Ectodermal cell (in vitro differentiated cells): ENCODE results near the gene ELF2.
"Not testable (repeated sequence)": the region's sequence is repeated elsewhere in the genome, so short reads cannot be mapped to it uniquely, and the experiment has no call there.

Source experiments
- H3K27ac ChIP-seq: 2 replicates; pipeline ENCODE4 v1.7.0; 2013; ENCODE audit warnings: mild to moderate bottlenecking, low read depth, low read length; ENCODE audit not compliant: insufficient read depth, poor library complexity, severe bottlenecking
- H3K27me3 ChIP-seq: 2 replicates; pipeline ENCODE4 v1.7.0; 2013; ENCODE audit warnings: mild to moderate bottlenecking, low read length; ENCODE audit not compliant: insufficient read depth, control insufficient read depth, poor library complexity, severe bottlenecking
- H3K36me3 ChIP-seq: one replicate; pipeline ENCODE4 v1.7.0; 2013; ENCODE audit warnings: low read length; ENCODE audit not compliant: control insufficient read depth, insufficient read depth
- H3K4me1 ChIP-seq: one replicate; pipeline ENCODE4 v1.7.0; 2013; ENCODE audit warnings: low read length; ENCODE audit not compliant: control insufficient read depth, insufficient read depth
- H3K4me3 ChIP-seq: 2 replicates; pipeline ENCODE4 v1.7.0; 2013; ENCODE audit warnings: low read depth, low read length, control low read depth; ENCODE audit not compliant: insufficient read depth
- H3K9me3 ChIP-seq: 2 replicates; pipeline ENCODE4 v1.7.0; 2013; ENCODE audit warnings: mild to moderate bottlenecking, low read length, moderate library complexity; ENCODE audit not compliant: control insufficient read depth
- WGBS, 2 experiments: methylation state at CpG; one replicate each; pipeline ENCODE4 v1.1.7; 2013; ENCODE audit warnings: missing lambda C conversion rate in 2 of 2; 5-methylcytosine and 5-hydroxymethylcytosine counted together

The ELF2 gene

DNA sequence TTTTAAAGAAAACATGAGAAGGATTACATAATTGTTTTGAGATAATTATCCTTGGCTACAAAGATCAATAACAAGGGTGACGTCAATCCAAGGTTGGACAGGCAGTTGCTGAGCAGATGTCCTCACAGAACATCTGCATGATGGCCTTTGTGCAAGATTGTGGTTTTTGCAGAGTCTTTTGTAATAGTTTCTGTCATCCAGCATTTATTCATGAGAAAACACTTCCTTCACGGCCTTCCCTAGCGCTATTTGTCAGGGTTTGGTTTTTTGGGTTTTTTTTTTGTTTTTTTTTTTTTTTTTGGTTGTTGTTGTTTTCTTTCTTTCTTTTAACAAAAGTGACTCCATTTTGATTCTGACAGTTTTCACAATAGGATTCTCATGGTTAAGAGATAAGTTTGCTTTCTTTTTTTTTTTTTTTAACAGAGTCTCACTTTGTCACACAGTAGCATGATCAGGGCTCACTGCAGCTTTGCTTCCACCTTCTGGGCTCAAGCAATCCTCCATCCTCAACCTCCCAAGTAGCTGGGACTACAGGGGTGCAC lies 31.5 kb upstream of the ELF2 start:
- Histone ChIP-seq H3K27ac (no peak overlapping the region), H3K9me3 (no peaks in the 10 kb centered on the region), H3K27me3 (no peaks in the 10 kb centered on the region), H3K4me3 (no peak overlapping the region), H3K36me3 (no peaks in the 10 kb centered on the region), H3K4me1 (no peaks in the 10 kb centered on the region)
- 77 to 89% methylated on average over 1 to 3 of the region's 3 CpGs for WGBS, 2 experiments

DNA sequence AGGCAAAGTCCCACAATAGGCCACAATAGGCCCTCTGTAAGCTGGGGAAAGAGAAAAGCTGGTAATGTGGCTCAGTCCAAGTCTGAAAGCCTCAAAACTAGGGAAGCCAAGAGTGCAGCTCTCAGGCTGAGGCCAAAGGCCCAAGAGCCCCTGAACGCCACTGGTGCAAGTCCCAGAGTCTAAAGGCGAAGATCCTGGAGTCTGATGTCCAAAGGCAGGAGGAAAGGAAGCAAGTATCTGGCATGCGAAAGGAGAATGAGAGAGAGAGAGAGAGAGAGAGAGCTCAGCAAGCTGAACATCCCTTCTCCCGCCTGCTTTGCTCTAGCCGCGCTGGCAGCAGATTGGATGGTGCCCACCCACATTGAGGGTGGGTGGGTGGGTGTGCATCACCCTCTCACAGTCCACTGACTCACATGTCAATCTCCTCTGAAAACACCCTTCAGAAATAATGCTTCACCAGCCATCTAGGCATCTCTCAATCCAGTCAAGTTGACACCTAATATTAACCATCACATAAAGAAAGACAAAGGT lies 30.9 kb upstream of the ELF2 start:
- Histone ChIP-seq H3K36me3 (no peaks in the 10 kb centered on the region), H3K4me1 (no peaks in the 10 kb centered on the region), H3K27ac (no peak overlapping the region), H3K27me3 (no peaks in the 10 kb centered on the region), H3K9me3 (no peaks in the 10 kb centered on the region), H3K4me3 (no peak overlapping the region)
- whole genome bisulfite sequencing, 2 experiments: 80 to 90% methylated on average over 3 to 6 of the region's 6 CpGs

DNA sequence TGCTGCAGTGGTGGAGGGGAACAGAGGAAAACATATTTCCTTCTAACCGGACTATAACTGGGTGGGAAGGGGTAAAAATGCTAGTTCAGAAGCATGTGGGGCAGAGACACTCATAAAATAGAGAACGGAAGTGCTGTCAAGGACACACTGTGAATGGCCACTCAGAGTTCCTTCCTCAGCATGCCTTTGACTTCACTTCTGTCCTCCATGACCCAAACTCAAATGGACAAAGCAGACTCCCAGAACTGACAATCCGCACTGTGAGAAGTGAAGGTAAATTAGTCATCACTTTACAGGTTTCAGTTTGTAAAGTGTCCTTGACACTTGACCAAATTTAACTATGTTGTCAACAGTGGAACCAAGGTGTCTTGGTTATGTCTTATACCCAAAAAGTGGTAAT lies 30.2 kb upstream of the ELF2 start:
- no peaks in the 10 kb centered on the region for H3K27me3 ChIP-seq
- H3K4me1 ChIP-seq: no peaks in the 10 kb centered on the region
- no peak overlapping the region for H3K27ac ChIP-seq
- no peaks in the 10 kb centered on the region for H3K36me3 ChIP-seq
- no peaks in the 10 kb centered on the region for H3K9me3 ChIP-seq
- no peak overlapping the region for H3K4me3 ChIP-seq
- 94 to 97% methylated on average over 3 of the region's 3 CpGs for WGBS, 2 experiments

DNA sequence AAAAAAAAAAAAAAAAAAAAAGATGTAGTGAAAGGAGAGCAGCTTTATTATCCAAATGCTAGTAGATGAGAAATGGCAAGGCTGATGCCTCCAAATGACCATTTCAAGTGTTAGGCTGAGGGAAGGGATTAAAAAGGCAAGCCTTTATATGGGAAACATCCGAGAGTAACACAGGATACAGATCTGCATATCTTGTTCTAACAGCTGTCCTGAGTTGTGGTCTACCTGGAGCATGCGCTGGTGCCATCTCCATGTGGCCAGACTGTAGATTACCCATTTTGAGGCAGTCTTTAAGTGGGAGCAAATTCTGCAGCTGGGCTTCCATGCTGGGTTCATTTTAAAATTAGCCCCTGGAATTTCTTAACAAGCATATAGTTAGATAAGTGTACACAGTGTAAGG lies 26.0 kb upstream of the ELF2 start:
- Histone ChIP-seq H3K27me3 (no peaks in the 10 kb centered on the region), H3K27ac (no peak overlapping the region), H3K4me1 (no peaks in the 10 kb centered on the region), H3K9me3 (no peaks in the 10 kb centered on the region), H3K36me3 (no peaks in the 10 kb centered on the region), H3K4me3 (no peak overlapping the region)
- 94 to 97% methylated on average over 2 of the region's 2 CpGs for WGBS, 2 experiments

DNA sequence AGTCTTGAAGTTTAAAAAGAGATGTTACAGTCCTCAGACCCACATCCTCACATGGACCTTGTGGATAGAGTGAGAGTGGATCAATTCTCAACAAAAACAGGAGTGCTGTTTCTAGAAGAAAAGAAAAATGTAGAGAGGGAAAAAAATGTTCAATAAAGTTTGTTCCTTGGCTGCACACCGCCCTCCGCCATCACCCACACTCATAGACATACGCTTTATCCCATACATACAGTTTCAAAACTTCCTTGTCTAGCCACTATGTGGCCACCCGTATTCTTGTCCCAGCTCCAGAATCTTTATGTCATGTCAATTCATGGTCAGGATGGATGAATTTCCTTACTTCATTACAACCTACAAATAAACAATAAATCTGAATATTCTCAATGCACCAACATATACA lies 23.5 kb upstream of the ELF2 start:
- Histone ChIP-seq H3K27me3 (no peaks in the 10 kb centered on the region), H3K27ac (no peak overlapping the region), H3K4me3 (no peak overlapping the region), H3K9me3 (no peaks in the 10 kb centered on the region), H3K36me3 (no peaks in the 10 kb centered on the region), H3K4me1 (no peaks in the 10 kb centered on the region)
- 92 to 93% methylated on average over 4 of the region's 4 CpGs for WGBS, 2 experiments

DNA sequence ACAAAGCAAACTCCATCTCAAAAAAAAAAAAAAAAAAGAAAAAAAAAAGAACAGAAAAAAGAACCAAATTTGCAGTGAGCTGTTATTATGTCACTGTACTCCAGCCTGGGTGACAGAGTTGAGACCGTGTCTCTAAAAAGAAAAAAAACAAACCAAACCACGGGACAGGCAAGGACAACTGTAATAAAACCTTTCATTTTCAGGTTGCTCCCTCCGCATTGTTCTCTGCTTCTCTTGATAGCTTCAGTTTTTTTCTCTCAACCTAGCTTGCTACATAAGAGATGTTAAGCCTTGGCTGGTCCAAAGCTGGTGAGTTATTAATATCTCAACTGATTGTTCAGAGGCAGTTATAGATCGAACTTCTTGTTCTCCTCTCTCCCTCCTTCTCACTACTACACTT lies 23.1 kb upstream of the ELF2 start:
- H3K4me3 ChIP-seq: no peak overlapping the region
- H3K4me1 ChIP-seq: no peaks in the 10 kb centered on the region
- H3K9me3 ChIP-seq: no peaks in the 10 kb centered on the region
- no peaks in the 10 kb centered on the region for H3K36me3 ChIP-seq
- no peaks in the 10 kb centered on the region for H3K27me3 ChIP-seq
- 90 to 91% methylated on average over 3 to 4 of the region's 4 CpGs for WGBS, 2 experiments
- no peak overlapping the region for H3K27ac ChIP-seq

DNA sequence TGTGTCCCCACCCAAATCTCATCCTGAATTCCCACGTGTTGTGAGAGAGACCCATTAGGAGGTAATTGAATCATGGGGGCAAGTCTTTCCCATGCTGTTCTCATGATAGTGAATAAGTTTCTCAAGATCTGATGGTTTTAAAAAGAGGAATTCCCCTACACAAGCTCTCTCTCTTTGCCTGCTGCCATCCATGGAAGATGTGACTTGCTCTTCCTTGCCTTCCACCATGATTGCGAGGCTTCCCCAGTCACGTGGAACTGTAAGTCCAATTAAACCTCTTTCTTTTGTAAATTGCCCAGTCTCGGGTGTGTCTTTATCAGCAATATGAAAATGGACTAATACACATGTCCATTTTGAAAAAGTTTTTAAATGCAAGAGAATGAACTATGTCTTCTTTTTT lies 20.2 kb upstream of the ELF2 start:
- not testable (repeated sequence) for H3K36me3 ChIP-seq, H3K27me3 ChIP-seq, H3K9me3 ChIP-seq, H3K4me1 ChIP-seq, H3K27ac ChIP-seq, H3K4me3 ChIP-seq
- 91 to 95% methylated on average over 3 to 4 of the region's 4 CpGs for WGBS, 2 experiments

DNA sequence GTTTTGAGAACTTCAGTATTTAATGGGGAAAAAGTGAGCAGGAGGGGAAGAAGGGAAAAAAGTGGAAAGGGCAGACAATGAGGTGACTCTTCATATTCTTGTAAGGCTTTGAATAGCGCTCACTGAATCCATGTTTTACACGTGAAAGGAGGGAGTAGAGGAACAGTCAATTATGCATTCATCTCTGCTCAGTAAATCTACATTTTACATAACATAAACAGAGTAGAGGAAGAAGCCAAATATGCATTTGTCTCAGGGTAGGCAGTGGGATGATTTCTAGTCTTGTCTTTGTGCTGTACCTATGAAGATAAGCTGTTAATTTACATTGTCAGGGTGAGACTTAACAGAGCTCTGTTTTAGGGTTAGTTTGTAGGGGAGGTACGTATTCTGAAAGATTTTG lies 19.4 kb upstream of the ELF2 start:
- Histone ChIP-seq H3K4me1 (no peaks in the 10 kb centered on the region), H3K36me3 (no peaks in the 10 kb centered on the region), H3K4me3 (no peak overlapping the region), H3K27me3 (no peaks in the 10 kb centered on the region), H3K27ac (no peak overlapping the region), H3K9me3 (no peaks in the 10 kb centered on the region)
- 70 to 82% methylated on average over 1 to 2 of the region's 3 CpGs for WGBS, 2 experiments

DNA sequence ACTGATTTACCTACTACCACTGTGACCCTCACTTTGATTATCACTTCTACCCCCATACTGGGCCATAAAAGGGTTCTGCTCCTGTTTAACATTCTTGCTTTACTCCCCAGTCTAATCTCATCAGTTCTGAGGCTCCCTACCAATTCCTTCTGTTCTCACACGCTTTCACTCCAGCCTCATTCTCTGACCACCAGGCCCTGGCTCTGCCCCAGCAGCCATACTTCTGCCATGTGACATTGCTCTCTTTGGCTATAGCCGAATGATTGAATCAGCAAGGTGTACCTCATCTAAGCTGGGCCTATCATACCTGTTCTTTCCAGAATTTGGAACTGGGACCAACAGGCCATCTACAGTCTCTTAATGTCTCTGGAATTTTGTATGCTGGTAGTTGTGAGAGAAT lies 14.4 kb upstream of the ELF2 start:
- WGBS, 2 experiments: 73 to 78% methylated on average over 2 of the region's 2 CpGs
- Histone ChIP-seq H3K4me1 (peaks cover 3% of the 10 kb centered on the region), H3K9me3 (no peaks in the 10 kb centered on the region)

DNA sequence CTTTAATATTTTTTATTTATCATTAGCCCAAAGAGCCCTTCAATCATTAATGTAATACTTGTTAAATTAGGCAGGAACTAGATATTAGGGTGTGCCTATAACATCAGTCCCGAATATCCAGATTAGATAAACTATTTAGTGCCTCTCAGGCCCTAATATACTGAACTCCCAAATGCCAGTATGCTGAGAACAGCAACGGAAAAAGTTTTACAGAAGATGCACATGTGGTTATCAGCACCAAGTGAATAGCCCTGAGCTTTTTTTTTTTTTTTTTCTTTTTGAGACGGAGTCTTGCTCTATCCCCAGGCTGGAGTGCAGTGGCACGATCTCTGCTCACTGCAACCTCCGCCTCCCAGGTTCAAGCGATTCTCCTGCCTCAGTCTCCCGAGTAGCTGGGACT lies 13.0 kb upstream of the ELF2 start:
- Histone ChIP-seq H3K4me3 (no peak overlapping the region), H3K27ac (no peak overlapping the region), H3K4me1 (peaks cover 3% of the 10 kb centered on the region), H3K9me3 (no peaks in the 10 kb centered on the region), H3K36me3 (no peaks in the 10 kb centered on the region), H3K27me3 (no peaks in the 10 kb centered on the region)
- 89 to 91% methylated on average over 7 of the region's 7 CpGs for WGBS, 2 experiments

More for the DNA sequence above, 14.4 kb upstream of the ELF2 start:
- Histone ChIP-seq H3K27ac (no peak overlapping the region), H3K27me3 (no peaks in the 10 kb centered on the region), H3K4me3 (no peak overlapping the region), H3K36me3 (no peaks in the 10 kb centered on the region)

DNA sequence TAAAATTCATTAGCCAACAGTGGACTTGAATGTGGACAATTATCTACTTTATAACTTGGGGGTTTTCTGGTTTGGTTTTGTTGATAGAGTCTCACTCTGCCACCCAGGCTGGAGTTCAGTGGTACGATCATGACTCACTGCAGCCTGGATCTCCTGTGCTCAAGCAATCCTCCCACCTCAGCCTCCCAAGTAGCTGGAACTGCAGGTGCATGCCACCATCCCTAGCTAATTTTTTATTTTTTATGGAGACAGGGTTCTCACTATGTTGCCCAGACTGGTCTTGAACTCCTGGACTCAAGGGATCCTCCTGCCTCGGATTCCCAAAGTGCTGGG lies 12.4 kb upstream of the ELF2 start:
- no peak overlapping the region for H3K4me3 ChIP-seq
- no peaks in the 10 kb centered on the region for H3K27me3 ChIP-seq
- 89 to 91% methylated on average over 2 of the region's 2 CpGs for WGBS, 2 experiments
- H3K27ac ChIP-seq: no peak overlapping the region
- H3K36me3 ChIP-seq: no peaks in the 10 kb centered on the region
- H3K9me3 ChIP-seq: no peaks in the 10 kb centered on the region
- H3K4me1 ChIP-seq: peaks cover 3% of the 10 kb centered on the region
